C1 segment of cervical spinal cord (tissue), 14 donors: ENCODE measurements around the gene GCLM.
A peak's percentile ranks its signal among the peaks of the same experiment; 100 is the strongest.
"Not testable (repeated sequence)": the region's sequence is repeated elsewhere in the genome, so short reads cannot be mapped to it uniquely, and the experiment has no call there.

Experiments
- DNase-seq, 14 donors: peaks; one replicate each; lab custom pipeline; 2025; lab: John Stamatoyannopoulos, UW

The GCLM gene

DNA sequence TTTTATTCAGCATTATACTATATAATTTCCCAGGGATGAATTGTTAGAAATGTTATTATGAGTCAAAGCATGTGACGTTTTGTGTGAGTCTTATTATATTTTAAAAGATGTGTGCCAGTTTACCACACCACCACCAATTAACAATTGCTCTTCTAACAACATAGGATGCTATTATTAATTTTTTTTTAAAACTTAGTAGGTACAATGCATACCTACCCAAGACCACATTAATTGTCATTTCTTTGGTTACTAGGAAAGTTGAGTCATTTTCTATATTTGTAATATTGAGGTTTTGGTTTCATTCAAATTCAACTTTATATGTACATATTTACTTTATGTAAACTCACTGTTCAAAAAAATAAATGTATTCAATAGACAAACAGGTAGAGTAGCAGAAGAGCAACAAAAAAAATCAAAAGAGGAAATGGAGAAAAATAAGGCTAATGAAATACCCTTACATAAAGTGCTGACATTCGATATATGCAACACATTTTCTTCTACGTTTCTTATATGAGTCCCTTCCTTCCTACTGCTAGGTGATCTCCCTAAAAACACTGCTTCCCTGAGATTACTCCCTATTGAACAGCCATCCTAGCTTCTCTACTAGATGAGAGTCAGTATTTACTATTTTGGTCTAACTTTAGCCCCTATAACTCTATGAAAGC is 9.6 kb downstream of the GCLM start:
- no peak for DNase-seq

DNA sequence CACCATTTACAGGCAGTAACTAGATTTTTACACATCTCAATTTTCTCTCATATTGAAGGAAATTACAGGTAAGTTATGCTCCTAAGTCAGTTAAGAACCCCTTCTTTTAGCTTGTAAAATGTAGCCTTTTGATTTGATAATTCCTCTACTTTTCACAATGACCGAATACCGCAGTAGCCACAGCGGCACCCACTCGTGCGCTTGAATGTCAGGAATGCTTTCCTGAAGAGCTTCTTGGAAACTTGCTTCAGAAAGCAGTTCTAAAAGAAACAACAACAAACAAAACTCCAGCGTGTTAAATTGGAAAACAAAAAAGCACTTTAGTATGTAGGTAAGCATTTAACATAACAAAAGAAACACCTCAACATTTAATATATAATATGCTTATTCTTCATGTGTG is 20.3 kb downstream of the GCLM start:
- DNase-seq, result no peak

DNA sequence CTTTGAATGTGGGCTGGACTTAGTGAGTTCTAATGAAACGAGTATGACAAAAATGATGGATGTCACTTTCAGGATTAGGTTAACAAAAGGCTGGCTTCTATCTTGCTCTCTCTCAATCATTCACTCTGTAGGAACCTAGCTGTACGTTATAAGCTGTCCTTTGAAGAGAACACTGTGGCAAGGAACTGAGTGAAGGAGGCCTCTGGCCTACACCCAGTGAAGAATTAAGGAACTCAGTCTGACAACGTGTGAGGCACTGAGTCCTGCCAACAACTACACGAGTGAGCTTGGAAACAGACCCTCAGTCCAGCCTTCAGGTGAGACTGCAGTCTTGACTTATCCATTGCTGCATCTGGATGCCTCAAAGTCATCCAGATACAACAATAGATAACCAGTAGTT is 27.0 kb downstream of the GCLM start:
- DNase-seq, result no peak

DNA sequence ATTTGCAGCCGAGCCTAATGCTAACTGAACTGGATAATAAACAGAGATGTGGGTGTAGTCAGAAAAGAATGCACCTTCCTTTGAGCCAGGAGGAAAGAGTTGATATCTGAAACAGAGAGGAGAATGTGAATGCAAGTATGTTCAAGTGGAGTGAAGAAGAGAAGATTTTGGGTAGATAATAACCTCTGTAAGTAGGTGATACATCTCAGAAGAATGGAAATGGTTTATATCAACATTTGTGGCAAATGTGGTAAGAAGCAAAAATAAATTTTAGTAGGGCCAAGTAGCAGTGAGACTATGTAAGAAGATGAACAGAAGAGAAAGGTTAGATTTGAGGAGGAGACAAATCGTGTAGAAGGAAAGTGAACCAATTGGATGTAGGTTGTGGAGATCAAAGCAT is 28.5 kb downstream of the GCLM start:
- no peak for DNase-seq

DNA sequence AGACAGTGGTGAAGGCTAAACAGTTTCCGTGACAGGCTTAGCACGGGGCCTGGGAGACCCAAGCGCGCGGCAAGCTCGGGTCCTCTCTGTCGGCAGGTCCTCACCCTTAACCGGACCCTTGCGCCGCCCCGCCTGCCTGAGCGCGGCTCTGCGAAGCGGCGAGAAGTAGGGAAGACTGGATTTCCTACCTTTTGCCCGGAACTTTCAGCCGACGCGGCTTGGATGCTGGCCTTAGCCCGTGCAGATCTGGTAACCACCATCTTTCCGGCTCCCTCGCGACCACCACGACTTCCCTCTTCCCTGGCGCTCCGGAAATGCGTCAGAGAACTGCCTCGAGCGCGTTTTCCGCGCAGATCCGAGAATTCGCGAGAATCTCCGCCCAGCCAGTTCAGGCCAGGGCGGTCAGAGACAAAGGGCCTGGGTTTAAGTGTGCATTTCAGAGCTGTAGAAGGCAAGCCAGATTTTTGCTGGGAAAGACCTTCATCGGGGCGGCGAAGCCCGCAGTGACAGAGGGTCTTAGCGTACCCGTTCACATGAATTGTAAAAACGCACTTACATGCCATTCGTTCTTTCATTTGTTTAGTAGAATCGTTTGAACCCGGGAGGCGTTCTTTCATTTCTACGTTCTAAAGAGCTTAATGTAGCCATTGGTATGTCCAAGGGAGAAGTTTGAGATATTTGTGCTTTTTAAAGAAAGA is 30.2 kb downstream of the GCLM start, which contains the start of gene DNTTIP2:
Gene DNTTIP2, minus strand, starts transcription at position 318 of the 698 bp plus-strand sequence. Its CDS starts 58 bp downstream, at position 260.
- DNase-seq, result peak; percentile 33 to 92 (median 88)

DNA sequence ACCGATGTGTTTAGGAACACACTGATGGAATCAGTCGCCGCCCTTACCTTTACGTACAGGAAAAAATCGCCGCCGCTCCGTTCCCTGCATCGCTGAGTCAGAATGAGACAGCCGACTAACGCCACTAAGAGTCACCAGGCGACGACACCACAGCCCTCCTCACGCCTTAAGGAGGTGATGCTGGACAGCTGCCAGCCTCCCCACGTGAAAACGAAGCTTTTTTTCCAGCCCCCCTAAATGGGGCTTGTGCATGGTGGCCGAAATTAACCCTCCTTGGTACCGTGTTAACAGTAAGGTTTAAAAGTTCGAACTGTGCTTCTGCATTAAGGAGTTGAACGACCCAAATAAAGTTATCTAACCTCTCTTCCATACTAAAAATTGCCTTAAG is 30.7 kb downstream of the GCLM start:
- DNase-seq, result peak in 6 of 14 donors; percentile 19 to 42 (median 28)

DNA sequence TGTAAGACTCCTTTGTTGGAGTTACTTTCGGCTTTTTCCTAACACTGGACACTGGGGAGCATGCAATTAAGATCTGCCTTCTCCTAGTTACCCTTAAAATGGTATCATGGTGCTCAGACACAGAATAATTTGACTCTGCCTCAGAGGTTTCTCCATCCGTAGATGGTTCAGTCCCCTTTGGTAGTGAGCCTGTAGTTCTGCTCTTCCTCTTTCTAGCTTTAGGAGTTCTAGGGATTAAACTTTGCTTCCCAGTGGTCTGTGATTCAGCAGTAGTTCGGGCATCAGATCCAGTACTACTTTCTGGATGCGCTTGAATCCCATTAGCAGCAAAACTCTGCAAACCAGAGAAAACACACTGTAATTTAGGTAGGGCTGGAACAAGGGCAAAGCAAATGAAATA is 31.7 kb downstream of the GCLM start:
- DNase-seq, result no peak

DNA sequence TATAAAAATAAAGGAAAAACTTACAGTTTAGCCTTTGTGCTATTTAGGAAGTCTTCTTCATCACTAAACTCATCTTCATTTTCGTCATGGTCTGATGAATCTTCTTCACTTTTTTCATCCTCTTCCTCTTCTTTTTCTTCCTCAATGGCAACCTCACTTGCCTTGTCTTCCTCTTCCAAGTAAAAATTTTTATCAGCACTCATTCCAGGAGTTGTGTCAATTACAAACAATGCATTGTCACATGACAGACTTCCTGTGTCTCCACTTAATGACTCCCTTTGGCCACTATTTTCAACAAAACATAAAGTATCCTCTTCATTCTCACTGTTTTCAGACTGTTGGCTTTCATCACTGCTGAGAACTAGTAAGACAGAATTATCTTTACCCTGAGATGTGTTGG is 33.0 kb downstream of the GCLM start:
- no peak for DNase-seq

DNA sequence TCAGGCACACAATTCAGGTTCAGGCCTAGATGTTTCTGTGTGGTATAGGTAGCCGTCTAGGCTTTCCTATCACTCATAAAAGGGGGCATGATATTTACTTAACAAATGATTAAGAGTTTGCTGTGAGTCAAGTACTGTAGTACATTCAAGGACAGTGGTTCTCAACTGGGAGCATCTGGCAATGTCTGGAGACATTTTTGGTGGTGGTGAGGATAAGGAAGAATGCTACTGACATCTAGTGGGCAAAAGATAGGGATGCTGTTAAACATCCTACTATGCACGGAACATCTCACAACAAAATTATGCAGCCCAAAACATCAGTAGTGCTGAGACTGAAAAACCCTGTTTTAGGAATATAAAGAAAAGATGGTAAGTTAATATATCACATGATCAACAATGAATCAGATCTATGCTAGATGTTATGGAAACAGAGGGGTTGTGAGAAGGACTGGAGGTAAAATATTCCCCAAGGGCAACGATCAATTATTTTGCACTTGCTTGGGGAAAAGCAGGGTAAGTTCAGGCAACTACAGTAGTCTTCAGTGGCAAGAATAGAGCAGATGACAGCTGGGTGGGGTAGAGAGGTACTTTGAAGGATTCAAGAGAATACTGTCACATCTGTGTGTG is 35.1 kb downstream of the GCLM start:
- DNase-seq, result no peak

DNA sequence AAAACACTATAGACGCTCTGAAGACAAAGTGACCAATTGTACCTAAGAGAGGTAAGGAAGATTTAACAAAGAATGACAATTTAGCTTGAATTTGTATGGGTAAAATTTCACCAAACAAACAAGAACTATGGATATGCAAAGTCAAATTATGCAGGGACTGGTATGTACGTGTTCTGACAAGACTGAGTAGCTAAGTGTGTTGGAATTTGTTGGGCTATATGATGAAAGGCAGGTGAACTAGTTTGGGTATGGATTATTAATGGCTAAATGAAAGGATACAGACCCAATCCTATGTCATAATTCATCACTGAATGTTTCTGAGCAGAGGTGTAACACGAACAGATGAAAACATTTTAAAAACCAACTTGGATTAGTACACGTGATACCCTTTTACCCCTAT is 37.9 kb downstream of the GCLM start:
- DNase-seq, result no peak

DNA sequence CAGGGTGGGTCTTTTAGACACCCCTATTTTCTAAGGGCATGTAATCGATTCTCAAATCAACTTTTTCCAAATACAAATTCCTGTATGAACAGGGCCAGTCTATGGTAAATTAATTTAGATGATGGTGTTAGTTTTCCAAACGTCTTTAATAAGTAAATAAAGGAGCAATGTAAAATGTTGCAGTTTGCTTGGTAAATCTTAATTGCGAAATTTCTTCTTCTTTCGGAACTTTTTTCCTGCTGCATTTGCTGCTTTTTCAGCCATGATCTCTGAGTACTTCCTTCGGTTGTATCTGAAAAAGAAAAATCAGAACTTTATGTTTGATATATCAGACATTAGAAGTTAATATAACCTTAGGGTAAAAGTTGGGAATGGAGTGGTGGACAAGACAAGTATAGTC is 39.6 kb downstream of the GCLM start:
- DNase-seq, result no peak

DNA sequence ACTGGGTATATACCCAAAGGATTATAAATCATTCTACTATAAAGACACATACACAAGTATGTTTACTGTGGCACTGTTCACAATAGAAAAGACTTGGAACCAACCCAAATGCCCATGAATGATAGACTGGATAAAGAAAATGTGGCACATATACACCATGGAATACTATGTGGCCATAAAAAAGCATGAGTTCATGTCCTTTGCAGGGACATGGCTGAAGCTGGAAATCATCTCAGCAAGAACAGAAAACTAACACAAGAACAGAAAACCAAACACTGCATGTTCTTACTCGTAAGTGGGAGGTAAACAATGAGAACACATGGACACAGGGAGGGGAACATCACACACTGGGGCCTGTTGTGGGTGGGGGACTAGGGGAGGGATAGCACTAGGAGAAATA is 40.7 kb downstream of the GCLM start:
- not testable (repeated sequence) for DNase-seq

DNA sequence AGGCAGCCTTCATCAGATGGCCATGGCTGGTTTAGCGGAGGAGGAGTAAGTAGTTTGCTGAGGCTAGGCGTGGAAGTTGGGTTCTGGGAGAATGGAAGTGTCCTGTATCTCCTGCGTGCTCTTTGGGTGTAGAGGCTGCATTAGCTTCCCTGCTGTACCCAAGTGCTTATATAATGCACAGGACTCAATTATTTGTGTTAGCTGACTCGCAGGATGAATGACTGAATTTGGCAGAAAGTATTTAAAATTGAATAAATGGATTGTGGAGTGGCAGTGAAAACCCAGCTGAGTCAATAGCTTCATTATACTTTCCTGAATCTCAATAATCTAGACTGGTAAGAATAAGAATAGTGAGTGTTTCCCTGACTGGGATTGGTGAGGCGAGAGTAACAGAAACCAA is 44.0 kb downstream of the GCLM start:
- DNase-seq, result no peak

DNA sequence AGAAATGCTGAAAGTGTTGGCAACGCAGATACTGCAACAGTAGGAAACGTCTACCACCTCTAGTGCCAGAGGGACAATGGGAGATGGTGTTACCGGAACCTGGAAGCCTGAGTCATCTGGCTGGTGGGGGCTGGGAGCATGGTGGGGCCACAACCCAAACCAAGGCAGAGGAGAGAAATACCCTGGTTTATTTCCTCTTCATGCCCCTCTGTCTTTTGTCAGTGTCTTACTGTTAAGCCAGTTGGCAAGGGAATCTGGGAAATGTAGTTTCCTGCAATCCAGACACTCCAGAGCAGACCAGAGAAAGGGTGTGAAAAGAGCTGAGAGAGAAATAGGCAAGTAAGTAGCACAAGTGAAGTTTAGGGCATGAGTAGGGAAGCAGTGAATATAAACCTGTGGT is 45.1 kb downstream of the GCLM start:
- DNase-seq, result no peak

DNA sequence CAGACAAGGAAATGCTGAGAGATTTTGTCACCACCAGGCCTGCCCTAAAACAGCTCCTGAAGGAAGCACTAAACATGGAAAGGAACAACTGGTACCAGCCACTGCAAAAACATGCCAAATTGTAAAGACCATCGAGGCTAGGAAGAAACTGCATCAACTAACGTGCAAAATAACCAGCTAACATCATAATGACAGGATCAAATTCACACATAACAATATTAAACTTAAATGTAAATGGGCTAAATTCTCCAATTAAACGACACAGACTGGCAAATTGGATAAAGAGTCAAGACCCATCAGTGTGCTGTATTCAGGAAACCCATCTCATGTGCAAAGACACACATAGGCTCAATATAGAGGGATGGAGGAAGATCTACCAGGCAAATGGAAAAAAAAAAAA is 51.6 kb downstream of the GCLM start:
- not testable (repeated sequence) for DNase-seq

DNA sequence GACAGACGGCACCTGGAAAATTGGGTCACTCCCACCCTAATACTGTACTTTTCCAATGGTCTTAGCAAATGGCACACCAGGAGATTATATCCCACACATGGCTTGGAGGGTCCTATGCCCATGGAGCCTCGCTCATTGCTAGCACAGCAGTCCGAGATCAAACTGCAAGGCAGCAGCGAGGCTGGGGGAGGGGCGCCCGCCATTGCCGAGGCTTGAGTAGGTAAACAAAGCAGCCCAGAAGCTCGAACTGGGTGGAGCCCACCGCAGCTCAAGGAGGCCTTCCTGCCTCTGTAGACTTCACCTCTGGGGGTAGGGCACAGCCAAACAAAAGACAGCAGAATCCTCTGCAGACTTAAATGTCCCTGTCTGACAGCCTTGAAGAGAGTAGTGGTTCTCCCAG is 53.2 kb downstream of the GCLM start:
- not testable (repeated sequence) for DNase-seq

DNA sequence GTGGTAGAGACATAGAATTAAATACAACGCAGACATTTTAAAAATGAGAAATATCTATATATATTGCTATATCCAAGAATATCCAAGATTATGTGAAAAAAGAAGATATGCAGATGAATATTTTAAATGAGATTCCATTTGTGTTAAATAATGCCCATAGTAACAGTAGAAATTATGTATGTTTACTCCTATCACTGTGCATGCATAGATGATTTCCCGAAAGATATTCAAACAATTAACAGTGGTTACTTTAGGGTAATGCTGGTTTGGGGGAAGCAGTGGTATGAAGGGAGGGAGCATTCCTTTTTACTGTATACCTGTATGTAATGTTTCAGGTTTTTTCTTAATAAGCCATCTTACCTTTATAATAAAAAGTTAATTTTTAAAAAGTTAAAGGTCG is 55.3 kb downstream of the GCLM start:
- DNase-seq, result no peak

DNA sequence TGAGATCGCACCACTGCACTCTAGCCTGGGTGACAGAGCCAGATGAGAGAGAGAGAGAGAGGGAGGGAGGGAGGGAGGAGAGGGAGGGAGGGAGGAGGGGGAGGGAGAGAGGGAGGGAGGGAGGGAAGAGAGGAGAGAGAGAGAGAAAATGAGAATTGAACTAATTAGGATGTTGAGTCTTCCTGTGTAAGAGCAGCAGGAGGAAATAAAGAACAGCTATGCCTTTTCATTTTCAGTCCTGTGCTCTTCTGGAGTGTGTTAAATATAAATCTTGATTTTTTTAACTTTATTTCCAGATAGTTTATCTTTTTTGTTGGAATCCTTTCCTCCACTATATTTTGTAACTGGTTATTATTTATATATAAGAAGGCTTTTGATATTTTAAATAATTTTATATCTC is 57.4 kb downstream of the GCLM start:
- DNase-seq, result no peak

DNA sequence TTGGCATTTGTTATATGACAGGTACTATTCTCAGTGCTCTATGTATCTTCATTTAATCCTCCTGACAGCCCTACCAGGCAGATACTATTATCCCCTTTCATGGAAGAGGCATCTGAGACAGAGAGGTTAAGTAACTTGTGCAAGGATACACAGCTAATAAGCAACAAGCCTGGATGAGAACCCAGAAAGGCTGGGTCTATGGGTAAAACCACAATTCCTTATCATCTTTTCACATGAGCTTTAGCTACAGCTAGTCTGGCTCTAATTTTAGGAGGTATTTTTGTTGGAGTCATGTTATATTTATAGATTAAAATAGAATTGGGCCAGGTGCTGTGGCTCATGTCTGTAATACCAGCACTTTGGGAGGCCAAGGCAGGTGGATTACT is 57.9 kb downstream of the GCLM start:
- DNase-seq, result no peak

DNA sequence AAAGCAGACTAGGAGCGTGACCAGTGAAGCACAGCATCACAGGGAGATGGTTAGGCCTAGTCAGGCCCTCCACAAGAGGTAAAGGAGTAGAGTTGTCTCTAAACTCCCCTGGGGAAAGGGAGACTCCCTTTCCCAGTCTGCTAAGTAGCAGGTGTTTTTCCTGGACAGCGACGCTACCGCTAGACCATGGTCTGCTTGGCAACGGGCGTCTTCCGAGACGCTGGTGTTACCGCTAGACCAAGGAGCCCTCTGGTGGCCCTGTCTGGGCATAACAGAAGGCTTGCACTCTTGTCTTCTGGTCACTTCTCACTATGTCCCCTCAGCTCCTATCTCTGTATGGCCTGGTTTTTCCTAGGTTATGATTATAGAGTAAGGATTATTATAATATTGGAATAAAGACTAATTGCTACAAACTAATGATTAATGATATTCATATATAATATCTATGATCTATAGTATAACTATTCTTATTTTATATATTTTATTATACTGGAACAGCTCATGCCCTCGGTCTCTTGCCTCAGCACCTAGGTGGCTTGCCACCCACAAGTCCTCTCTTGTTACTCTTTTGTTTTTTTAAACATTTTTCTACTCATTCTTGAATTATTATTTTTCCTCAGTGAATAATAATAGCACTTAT is 58.4 kb downstream of the GCLM start:
- DNase-seq, result peak in 8 of 14 donors; percentile 3 to 31 (median 16)

DNA sequence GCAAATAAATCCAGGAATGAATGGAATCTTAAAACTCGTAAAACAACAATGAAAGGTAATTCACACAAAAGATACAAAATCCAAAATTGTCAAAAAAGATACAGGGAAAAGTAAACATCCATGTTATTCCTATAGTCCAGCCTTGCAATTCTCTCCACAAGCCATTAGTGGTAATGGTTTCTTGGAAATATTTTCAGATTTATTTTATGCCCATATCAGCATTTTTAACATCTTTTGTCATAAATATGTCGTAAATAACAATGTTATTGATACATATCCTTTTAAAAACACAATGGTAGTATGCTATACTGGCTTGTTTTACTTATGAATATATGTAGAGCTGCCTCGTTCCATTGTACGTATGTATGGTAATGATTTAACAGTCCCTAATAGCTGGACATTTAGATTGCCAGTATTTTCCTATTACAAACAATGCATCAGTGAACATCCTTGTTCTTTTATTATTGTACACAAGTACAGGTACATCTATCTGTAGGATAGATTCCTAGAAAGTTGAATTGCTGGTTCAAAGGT is 60.8 kb downstream of the GCLM start:
- DNase-seq, result no peak

DNA sequence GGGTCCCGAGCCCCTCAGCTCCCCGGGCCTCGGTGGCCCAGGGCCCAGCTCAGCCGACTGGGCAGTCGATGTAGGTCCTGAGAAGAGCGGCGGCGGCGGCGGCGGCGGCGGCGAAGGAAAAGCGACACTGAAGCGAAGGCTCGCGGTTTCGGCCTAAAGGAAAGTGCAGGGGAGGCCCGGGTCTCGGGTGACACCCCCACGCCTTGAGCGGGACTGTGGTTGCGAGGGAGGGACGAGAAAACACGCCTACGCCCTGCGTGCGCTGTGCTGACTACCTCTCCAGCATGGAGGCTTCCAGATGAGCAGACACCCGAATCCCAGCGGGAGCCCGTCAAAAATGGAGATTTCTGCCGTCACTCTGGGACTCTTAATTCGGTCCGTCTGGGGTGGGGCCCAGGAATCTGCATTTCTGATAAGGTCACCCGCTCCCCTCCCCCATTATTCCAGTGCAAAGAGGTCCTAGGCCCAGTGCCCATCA is 61.4 kb downstream of the GCLM start:
- peak in 12 of 14 donors; percentile 48 to 79 (median 70) for DNase-seq
